Measurements from ENCODE around the gene HECTD4. TPM values are rescaled to one million over a fixed set of nuclear protein-coding genes. Genes with fewer than 3 reads are reported as not detected.
"Not testable (repeated sequence)": the region's sequence is repeated elsewhere in the genome, so short reads cannot be mapped to it uniquely, and the experiment has no call there.

HECTD4 gene
- total and polyA plus RNA-seq, 10 donors, result 5.4 to 70.8 (median 50.1) TPM

DNA sequence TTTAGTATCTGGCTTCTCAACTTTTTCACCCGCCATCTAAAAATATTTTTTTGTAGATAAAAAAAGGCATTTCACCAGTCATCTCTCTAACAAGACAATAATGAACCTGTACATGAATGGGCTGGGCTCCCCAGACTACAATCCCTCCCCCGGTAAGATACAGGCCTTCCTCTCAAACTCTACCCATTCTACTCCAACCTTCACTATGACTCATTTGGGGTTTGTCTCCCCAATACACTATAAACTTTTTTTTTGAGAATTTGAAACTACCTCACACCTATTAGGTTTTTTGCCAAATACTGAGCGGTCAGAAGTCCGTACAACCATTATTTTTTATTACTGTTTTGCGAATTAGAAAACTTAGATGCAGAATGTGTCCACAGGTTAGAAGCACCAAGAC is 26.4 kb upstream of the HECTD4 start:
- DNase-seq, result no peak
- H3K27ac ChIP-seq, result peak overlapping the region; percentile 87 to 93 (median 91)
- WGBS, 5 donors, result 12 to 25% (median 19%) methylated on average over 5 of the region's 5 CpGs
- H3K27me3 ChIP-seq (replicated peaks in 1 of 7), result no peaks in the 10 kb centered on the region
- no peaks in the 10 kb centered on the region for H3K9me3 ChIP-seq
- H3K4me1 ChIP-seq, result peaks cover 20 to 49% (median 29%) of the 10 kb centered on the region in 6 donors
- peaks cover 9 to 49% (median 45%) of the 10 kb centered on the region in 6 donors for H3K36me3 ChIP-seq
- H3K4me3 ChIP-seq, result peak overlapping the region; percentile 51 to 85 (median 66)
- intact Hi-C loops (cut with DNase I; ENCODE audit: low total_unique reads), result no loop called here
- no peak for TF ChIP-seq POLR2A (IDR thresholded peaks at IDR 0.05)
- no peak for TF ChIP-seq CTCF (IDR thresholded peaks at IDR 0.05 in 8 of 11, conservative IDR thresholded peaks at IDR 0.05 in 3 of 11)
- TF ChIP-seq POLR2AphosphoS5 (IDR thresholded peaks at IDR 0.05), result no peak

- Histone ChIP-seq H3K4me3 (peak overlapping the region in 5 of 8 donors; percentile 58 to 85 (median 66)), H3K27ac (peak overlapping the region in 1 of 8 donors; percentile 90), H3K4me1 (peaks cover 20 to 49% (median 29%) of the 10 kb centered on the region in 6 donors), H3K36me3 (peaks cover 9 to 53% (median 46%) of the 10 kb centered on the region in 6 donors)
- H3K27me3 ChIP-seq (replicated peaks in 1 of 7); intact Hi-C loops (cut with DNase I; ENCODE audit: low total_unique reads); H3K9me3 ChIP-seq; DNase-seq: not testable (repeated sequence)
- WGBS, 5 donors, result 66 to 81% (median 74%) methylated on average over 6 of the region's 6 CpGs
Observed at GRCh38 chr12:112407683-112408082, 25.5 kb upstream of the HECTD4 start.

DNA sequence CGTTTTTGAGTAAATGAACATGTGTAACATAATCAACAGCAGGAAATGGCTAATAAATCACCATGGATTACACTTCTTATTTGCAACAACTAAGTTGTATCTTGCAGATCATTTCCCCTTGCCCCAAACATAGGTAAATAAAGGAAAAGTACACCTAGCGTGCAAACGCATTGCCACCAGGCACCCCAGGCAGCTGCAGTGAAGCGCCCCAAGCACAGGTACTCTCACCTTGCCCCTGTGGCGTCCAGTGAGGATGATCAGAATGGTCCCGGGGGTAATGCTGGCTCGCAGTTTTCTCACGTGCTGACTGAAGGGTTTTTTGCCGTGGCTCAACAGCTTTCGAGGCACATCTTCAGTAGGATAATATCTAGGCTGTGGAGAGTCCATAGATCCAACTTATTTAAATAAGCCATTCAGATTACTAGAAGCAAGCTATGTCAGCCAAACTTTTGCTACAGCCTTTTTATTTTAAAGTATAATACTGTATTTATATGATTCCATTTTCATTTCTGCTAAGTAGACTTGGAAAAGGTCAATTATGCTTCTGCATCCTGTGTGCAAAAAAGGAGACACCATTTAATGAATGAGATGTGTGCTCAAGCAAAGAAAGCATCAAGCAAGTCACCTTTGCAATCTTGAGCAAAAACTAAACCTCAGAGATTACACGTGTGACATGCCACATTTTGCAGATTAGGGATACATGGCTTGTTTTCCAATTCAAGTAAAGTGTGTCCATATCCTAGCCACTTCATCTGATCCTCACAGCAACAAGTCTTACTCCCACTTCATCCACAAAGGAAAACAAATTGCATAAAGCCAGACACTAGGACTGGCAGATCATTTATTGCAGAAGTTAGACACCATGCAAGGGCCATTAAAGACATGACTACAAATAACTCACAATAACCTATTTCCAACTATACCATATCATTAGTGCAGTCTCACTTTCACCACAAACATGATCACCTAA is 24.6 kb upstream of the HECTD4 start:
- Histone ChIP-seq H3K9me3 (no peaks in the 10 kb centered on the region), H3K36me3 (peaks cover 9 to 53% (median 46%) of the 10 kb centered on the region in 6 donors), H3K27me3 (replicated peaks in 1 of 7) (no peaks in the 10 kb centered on the region), H3K4me1 (peaks cover 20 to 48% (median 29%) of the 10 kb centered on the region in 6 donors), H3K27ac (peak overlapping the region in 1 of 8 donors; percentile 10), H3K4me3 (peak overlapping the region in 2 of 8 donors; percentile 80 to 85)
- intact Hi-C loops (cut with DNase I; ENCODE audit: low total_unique reads), result no loop called here
- DNase-seq, result no peak
- TF ChIP-seq CTCF (IDR thresholded peaks at IDR 0.05 in 8 of 11, conservative IDR thresholded peaks at IDR 0.05 in 3 of 11), result no peak
- TF ChIP-seq POLR2A (IDR thresholded peaks at IDR 0.05), result no peak
- TF ChIP-seq POLR2AphosphoS5 (IDR thresholded peaks at IDR 0.05), result no peak
- 72 to 82% (median 79%) methylated on average over 10 to 11 of the region's 11 CpGs for WGBS, 5 donors

GRCh38 chr12:112401903-112402498 is 19.8 kb upstream of the HECTD4 start:
- Histone ChIP-seq H3K4me1 (peaks cover 5 to 13% (median 7%) of the 10 kb centered on the region in 6 donors), H3K4me3 (no peak overlapping the region), H3K9me3 (no peaks in the 10 kb centered on the region), H3K27me3 (replicated peaks in 1 of 7) (no peaks in the 10 kb centered on the region), H3K27ac (no peak overlapping the region), H3K36me3 (peaks cover 8 to 38% (median 34%) of the 10 kb centered on the region in 6 donors)
- no peak for TF ChIP-seq POLR2AphosphoS5 (IDR thresholded peaks at IDR 0.05)
- no peak for TF ChIP-seq CTCF (IDR thresholded peaks at IDR 0.05 in 8 of 11, conservative IDR thresholded peaks at IDR 0.05 in 3 of 11)
- no peak for TF ChIP-seq POLR2A (IDR thresholded peaks at IDR 0.05)
- no peak for DNase-seq
- 54 to 78% (median 73%) methylated on average over 5 of the region's 5 CpGs for WGBS, 5 donors
- intact Hi-C loops (cut with DNase I; ENCODE audit: low total_unique reads), result no loop called here
